Measurements from ENCODE around the gene YWHAQ.
A peak's percentile ranks its signal among the peaks of the same experiment; 100 is the strongest.

YWHAQ gene

GRCh38 chr2:9663008-9663879, 32.4 kb upstream of the YWHAQ start:
- no peak for DNase-seq (ENCODE audit: low read depth)
- TF ChIP-seq, protein P1, sequence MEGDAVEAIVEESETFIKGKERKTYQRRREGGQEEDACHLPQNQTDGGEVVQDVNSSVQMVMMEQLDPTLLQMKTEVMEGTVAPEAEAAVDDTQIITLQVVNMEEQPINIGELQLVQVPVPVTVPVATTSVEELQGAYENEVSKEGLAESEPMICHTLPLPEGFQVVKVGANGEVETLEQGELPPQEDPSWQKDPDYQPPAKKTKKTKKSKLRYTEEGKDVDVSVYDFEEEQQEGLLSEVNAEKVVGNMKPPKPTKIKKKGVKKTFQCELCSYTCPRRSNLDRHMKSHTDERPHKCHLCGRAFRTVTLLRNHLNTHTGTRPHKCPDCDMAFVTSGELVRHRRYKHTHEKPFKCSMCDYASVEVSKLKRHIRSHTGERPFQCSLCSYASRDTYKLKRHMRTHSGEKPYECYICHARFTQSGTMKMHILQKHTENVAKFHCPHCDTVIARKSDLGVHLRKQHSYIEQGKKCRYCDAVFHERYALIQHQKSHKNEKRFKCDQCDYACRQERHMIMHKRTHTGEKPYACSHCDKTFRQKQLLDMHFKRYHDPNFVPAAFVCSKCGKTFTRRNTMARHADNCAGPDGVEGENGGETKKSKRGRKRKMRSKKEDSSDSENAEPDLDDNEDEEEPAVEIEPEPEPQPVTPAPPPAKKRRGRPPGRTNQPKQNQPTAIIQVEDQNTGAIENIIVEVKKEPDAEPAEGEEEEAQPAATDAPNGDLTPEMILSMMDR (IDR thresholded peaks at IDR 0.05; ENCODE audit: low read length, missing control alignments) = no peak
- H3K4me3 ChIP-seq (replicated peaks; ENCODE audit: low read depth, low read length) = no peak overlapping the region

DNA sequence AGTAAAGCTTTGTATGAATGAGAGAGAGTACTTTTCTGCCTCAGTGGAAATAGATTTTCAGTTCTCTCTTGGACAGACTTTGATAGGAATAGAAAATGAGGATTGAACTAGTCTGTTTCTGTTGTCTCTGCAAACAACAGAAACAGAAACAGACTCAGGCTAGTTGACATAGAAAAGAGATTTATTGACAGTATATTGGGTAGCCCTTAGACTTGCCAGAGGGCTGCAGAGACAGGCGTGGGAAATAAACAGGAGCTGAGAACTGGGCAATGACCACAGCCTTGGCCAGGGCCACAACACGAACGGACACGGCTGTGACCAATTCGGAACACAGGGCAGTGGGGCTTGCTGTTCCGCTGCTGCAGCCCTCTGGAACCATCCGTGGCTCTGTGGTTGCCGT, 30.5 kb upstream of the YWHAQ start:
- DNase-seq (ENCODE audit: low read depth) = no peak
- TF ChIP-seq, protein P1 (IDR thresholded peaks at IDR 0.05; ENCODE audit: low read length, missing control alignments) = no peak
- no peak overlapping the region for H3K4me3 ChIP-seq (replicated peaks; ENCODE audit: low read depth, low read length)

- no peak overlapping the region for H3K4me3 ChIP-seq (replicated peaks; ENCODE audit: low read depth, low read length)
- no peak for DNase-seq (ENCODE audit: low read depth)
- TF ChIP-seq, protein P1 (IDR thresholded peaks at IDR 0.05; ENCODE audit: low read length, missing control alignments) = no peak
Observed at GRCh38 chr2:9660781-9661180, 30.0 kb upstream of the YWHAQ start.

- H3K4me3 ChIP-seq (replicated peaks; ENCODE audit: low read depth, low read length) = no peak overlapping the region
- TF ChIP-seq, protein P1 (IDR thresholded peaks at IDR 0.05; ENCODE audit: low read length, missing control alignments) = no peak
- no peak for DNase-seq (ENCODE audit: low read depth)
Observed at GRCh38 chr2:9660154-9660553, 29.4 kb upstream of the YWHAQ start.

GRCh38 chr2:9658972-9659371, 28.2 kb upstream of the YWHAQ start:
- TF ChIP-seq, protein P1 (IDR thresholded peaks at IDR 0.05; ENCODE audit: low read length, missing control alignments) = no peak
- DNase-seq (ENCODE audit: low read depth) = no peak
- H3K4me3 ChIP-seq (replicated peaks; ENCODE audit: low read depth, low read length) = no peak overlapping the region

- H3K4me3 ChIP-seq (replicated peaks; ENCODE audit: low read depth, low read length) = no peak overlapping the region
- no peak for DNase-seq (ENCODE audit: low read depth)
- TF ChIP-seq, protein P1 (IDR thresholded peaks at IDR 0.05; ENCODE audit: low read length, missing control alignments) = peak; percentile 2
Observed at GRCh38 chr2:9657731-9658130, 26.9 kb upstream of the YWHAQ start.

DNA sequence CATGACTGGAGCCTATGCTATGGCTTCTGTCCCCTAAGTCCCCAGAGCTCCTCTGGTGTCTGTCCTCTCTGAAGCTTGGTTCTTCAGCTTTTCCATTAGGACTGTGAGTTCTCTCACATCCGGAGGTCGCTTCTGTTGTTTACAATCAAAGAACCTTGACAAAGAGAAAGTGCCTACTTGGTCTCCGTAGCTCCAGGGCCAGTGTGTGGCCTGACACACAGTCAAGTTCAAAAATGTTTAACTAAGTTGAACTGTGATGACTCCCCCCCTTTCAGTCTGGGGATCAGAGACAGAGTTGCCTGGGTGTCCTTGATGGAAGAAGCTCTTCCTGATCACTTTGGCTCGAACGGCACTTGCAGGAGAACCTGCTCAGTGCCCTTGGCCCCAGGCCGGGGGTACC, 26.3 kb upstream of the YWHAQ start:
- no peak for DNase-seq (ENCODE audit: low read depth)
- TF ChIP-seq, protein P1 (IDR thresholded peaks at IDR 0.05; ENCODE audit: low read length, missing control alignments) = no peak
- H3K4me3 ChIP-seq (replicated peaks; ENCODE audit: low read depth, low read length) = no peak overlapping the region

Measured in fibroblast of pulmonary artery (primary cell).